OCI-LY7 (cell line): ENCODE measurements around the gene LRRC72. TPM values are rescaled to one million over a fixed set of nuclear protein-coding genes. Genes with fewer than 3 reads are reported as not detected.

Experiments
- BruUV-seq: library from RNA; stranded (reverse); fragments of 400-500 nt; replicated peaks from 2 replicates; lab custom pipeline; 2021; lab: Mats Ljungman, UMichigan
- CTCF ChIA-PET: fragments of 300-600 bp; sonication (Branson Sonifier 250); formaldehyde crosslinking; loops from one replicate; lab custom pipeline; 2022; ENCODE audit warnings: antibody characterized with exemption; ENCODE audit not compliant: unreplicated experiment; lab: Charles Lee
- POLR2A ChIA-PET: fragments of 300-600 bp; sonication (Branson Sonifier 250); formaldehyde crosslinking; loops from one replicate; lab custom pipeline; 2022; ENCODE audit warnings: antibody characterized with exemption; lab: Charles Lee
- DNase-seq: peaks from one replicate; pipeline ENCODE4 v3.0.0-alpha.2; 2015; ENCODE audit warnings: low spot score
- H2AFZ ChIP-seq: fragments of 200-600 bp; sonication (generic), shearing (Covaris generic); 2 replicates; pipeline ENCODE4 v1.6.1; 2014; ENCODE audit warnings: mild to moderate bottlenecking, antibody characterized with exemption, low read length, moderate library complexity
- H3K27ac ChIP-seq: fragments of 200-600 bp; sonication (generic); 2 replicates; pipeline ENCODE4 v1.5.1; 2014; ENCODE audit warnings: mixed run types, low read depth, mild to moderate bottlenecking, moderate library complexity, low read length, inconsistent platforms; ENCODE audit not compliant: poor library complexity, severe bottlenecking
- H3K36me3 ChIP-seq: fragments of 200-600 bp; sonication (generic); 2 replicates; pipeline ENCODE4 v1.6.1; 2014; ENCODE audit warnings: mild to moderate bottlenecking, antibody characterized with exemption, low read length, moderate library complexity, mixed read lengths; ENCODE audit not compliant: insufficient read depth
- H3K4me1 ChIP-seq: fragments of 200-600 bp; sonication (generic); 2 replicates; pipeline ENCODE4 v1.5.1; 2014; ENCODE audit warnings: mild to moderate bottlenecking, low read length; ENCODE audit not compliant: insufficient read depth, poor library complexity, severe bottlenecking
- H3K4me2 ChIP-seq: fragments of 200-600 bp; sonication (generic); 2 replicates; pipeline ENCODE4 v1.6.1; 2014; ENCODE audit warnings: mild to moderate bottlenecking, low read length
- H3K4me3 ChIP-seq: fragments of 200-600 bp; sonication (generic); 2 replicates; pipeline ENCODE4 v1.5.1; 2014; ENCODE audit warnings: mild to moderate bottlenecking, low read depth, low read length; ENCODE audit not compliant: poor library complexity, severe bottlenecking
- H3K79me2 ChIP-seq: fragments of 200-600 bp; sonication (generic); 2 replicates; pipeline ENCODE4 v1.6.1; 2016; ENCODE audit warnings: low read depth, mild to moderate bottlenecking, low read length, moderate library complexity, mixed read lengths; ENCODE audit not compliant: insufficient read depth
- H3K9me2 ChIP-seq: fragments of 200-600 bp; sonication (generic); 2 replicates; pipeline ENCODE4 v1.6.1; 2016; ENCODE audit warnings: mild to moderate bottlenecking, low read length, mixed read lengths; ENCODE audit not compliant: insufficient read depth
- H3K9me3 ChIP-seq: fragments of 200-600 bp; sonication (generic); 2 replicates; pipeline ENCODE4 v1.6.1; 2014; ENCODE audit warnings: mild to moderate bottlenecking, mixed run types, low read length, mixed read lengths
- H4K20me1 ChIP-seq: fragments of 200-600 bp; sonication (generic); 2 replicates; pipeline ENCODE4 v1.6.1; 2014; ENCODE audit warnings: mild to moderate bottlenecking, antibody characterized with exemption, low read length, moderate library complexity, mixed read lengths; ENCODE audit not compliant: insufficient read depth
- EZH2phosphoT487 ChIP-seq: fragments of 200-600 bp; sonication (generic); IDR thresholded peaks from 2 replicates; pipeline ENCODE4 v1.6.1; 2018; ENCODE audit warnings: low read depth, borderline replicate concordance, mild to moderate bottlenecking, mixed run types, antibody characterized with exemption, low read length, moderate library complexity, mixed read lengths
- intact Hi-C: fragments of 100-400 bp; cut with micrococcal nuclease; formaldehyde crosslinking; loops from one replicate; pipeline ENCODE4 v1.10.0; 2022; ENCODE audit not compliant: unreplicated experiment
- total RNA-seq, 2 experiments: library from RNA; depleted of rRNA in 1 of 2; stranded (reverse); fragments of >200 nt in 1 of 2; shearing (Covaris generic) in 1 of 2; gene quantifications; 2 replicates each; pipeline ENCODE4 v1.2.3, GENCODE V29; 2014 to 2022
- TF ChIP-seq, protein P1 (sequence below): fragments of 200-600 bp; sonication (generic); conservative IDR thresholded peaks from 2 replicates; pipeline ENCODE4 v1.5.1; 2014; ENCODE audit warnings: mild to moderate bottlenecking, antibody characterized with exemption, low read length, moderate library complexity, mixed read lengths

The LRRC72 gene
- total RNA-seq, 2 experiments from 2014 or later, result not detected

GRCh38 chr7:16542401-16542800 lies 15.8 kb downstream of the LRRC72 start:
- ChIA-PET POLR2A (no interaction called here), CTCF (no interaction called here)
- TF ChIP-seq EZH2phosphoT487, result no peak
- TF ChIP-seq, protein P1, sequence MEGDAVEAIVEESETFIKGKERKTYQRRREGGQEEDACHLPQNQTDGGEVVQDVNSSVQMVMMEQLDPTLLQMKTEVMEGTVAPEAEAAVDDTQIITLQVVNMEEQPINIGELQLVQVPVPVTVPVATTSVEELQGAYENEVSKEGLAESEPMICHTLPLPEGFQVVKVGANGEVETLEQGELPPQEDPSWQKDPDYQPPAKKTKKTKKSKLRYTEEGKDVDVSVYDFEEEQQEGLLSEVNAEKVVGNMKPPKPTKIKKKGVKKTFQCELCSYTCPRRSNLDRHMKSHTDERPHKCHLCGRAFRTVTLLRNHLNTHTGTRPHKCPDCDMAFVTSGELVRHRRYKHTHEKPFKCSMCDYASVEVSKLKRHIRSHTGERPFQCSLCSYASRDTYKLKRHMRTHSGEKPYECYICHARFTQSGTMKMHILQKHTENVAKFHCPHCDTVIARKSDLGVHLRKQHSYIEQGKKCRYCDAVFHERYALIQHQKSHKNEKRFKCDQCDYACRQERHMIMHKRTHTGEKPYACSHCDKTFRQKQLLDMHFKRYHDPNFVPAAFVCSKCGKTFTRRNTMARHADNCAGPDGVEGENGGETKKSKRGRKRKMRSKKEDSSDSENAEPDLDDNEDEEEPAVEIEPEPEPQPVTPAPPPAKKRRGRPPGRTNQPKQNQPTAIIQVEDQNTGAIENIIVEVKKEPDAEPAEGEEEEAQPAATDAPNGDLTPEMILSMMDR, result no peak
- no TSS peak for BruUV-seq
- no peak for DNase-seq
- H3K9me2 ChIP-seq, result no peaks in the 10 kb centered on the region
- H3K36me3 ChIP-seq, result no peaks in the 10 kb centered on the region
- H3K79me2 ChIP-seq, result no peaks in the 10 kb centered on the region
- H2AFZ ChIP-seq, result no peak overlapping the region
- no peak overlapping the region for H3K4me3 ChIP-seq
- no peaks in the 10 kb centered on the region for H3K9me3 ChIP-seq
- no peaks in the 10 kb centered on the region for H4K20me1 ChIP-seq
- H3K27ac ChIP-seq, result no peak overlapping the region
- intact Hi-C loops, result no loop called here
- H3K4me2 ChIP-seq, result no peak overlapping the region
- no peaks in the 10 kb centered on the region for H3K4me1 ChIP-seq

DNA sequence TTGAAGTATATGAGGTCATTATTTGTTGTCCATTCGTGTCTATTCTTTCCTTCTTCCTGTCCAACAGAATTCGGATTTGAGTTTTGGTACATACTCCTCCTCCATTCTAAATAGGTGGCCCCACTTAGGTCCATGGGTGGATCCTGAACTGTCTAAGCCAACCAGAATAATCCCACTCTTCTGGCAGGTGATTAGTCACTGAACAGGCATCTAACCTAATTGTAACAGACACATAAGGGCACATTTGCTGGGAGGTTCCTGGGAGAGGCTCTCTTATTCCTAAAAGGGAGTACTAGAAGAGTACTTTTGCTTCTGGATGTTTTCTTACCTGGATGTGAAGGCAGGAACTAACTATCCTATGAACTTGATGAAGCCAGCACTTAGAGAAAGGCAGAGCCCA lies 16.8 kb downstream of the LRRC72 start:
- Histone ChIP-seq H4K20me1 (no peaks in the 10 kb centered on the region), H3K27ac (no peak overlapping the region), H3K4me2 (no peak overlapping the region), H3K4me1 (no peaks in the 10 kb centered on the region), H3K36me3 (no peaks in the 10 kb centered on the region), H2AFZ (no peak overlapping the region), H3K9me2 (no peaks in the 10 kb centered on the region), H3K4me3 (no peak overlapping the region), H3K79me2 (no peaks in the 10 kb centered on the region), H3K9me3 (no peaks in the 10 kb centered on the region)
- no peak for DNase-seq
- no TSS peak for BruUV-seq
- intact Hi-C loops, result no loop called here
- TF ChIP-seq, protein P1, result no peak
- TF ChIP-seq EZH2phosphoT487, result no peak
- CTCF ChIA-PET, result interaction anchor here (1.5 kb wide), 1 partner anchor 21 kb away, joined by 6 read pairs; no protein-coding TSS in a partner anchor
- POLR2A ChIA-PET, result no interaction called here

GRCh38 chr7:16546921-16547505 lies 20.4 kb downstream of the LRRC72 start:
- no peak for DNase-seq
- CTCF ChIA-PET, result no interaction called here

More at GRCh38 chr7:16546921-16547505, 20.4 kb downstream of the LRRC72 start:
- no peaks in the 10 kb centered on the region for H4K20me1 ChIP-seq
- no peak overlapping the region for H2AFZ ChIP-seq
- H3K4me3 ChIP-seq, result no peak overlapping the region
- no peaks in the 10 kb centered on the region for H3K9me2 ChIP-seq
- POLR2A ChIA-PET, result interaction anchor here (0.5 kb wide), 1 partner anchor 111 kb away, joined by 3 read pairs; no protein-coding TSS in a partner anchor
- intact Hi-C loops, result no loop called here
- no peak for TF ChIP-seq EZH2phosphoT487
- TF ChIP-seq, protein P1, result no peak
- no peak overlapping the region for H3K4me2 ChIP-seq
- no peak overlapping the region for H3K27ac ChIP-seq
- no peaks in the 10 kb centered on the region for H3K9me3 ChIP-seq
- BruUV-seq, result no TSS peak
- H3K79me2 ChIP-seq, result no peaks in the 10 kb centered on the region
- H3K4me1 ChIP-seq, result no peaks in the 10 kb centered on the region
- H3K36me3 ChIP-seq, result no peaks in the 10 kb centered on the region
